ENCODE data around the gene SLC17A5.
"Not testable (repeated sequence)": the region's sequence is repeated elsewhere in the genome, so short reads cannot be mapped to it uniquely, and the experiment has no call there.

Gene SLC17A5

DNA sequence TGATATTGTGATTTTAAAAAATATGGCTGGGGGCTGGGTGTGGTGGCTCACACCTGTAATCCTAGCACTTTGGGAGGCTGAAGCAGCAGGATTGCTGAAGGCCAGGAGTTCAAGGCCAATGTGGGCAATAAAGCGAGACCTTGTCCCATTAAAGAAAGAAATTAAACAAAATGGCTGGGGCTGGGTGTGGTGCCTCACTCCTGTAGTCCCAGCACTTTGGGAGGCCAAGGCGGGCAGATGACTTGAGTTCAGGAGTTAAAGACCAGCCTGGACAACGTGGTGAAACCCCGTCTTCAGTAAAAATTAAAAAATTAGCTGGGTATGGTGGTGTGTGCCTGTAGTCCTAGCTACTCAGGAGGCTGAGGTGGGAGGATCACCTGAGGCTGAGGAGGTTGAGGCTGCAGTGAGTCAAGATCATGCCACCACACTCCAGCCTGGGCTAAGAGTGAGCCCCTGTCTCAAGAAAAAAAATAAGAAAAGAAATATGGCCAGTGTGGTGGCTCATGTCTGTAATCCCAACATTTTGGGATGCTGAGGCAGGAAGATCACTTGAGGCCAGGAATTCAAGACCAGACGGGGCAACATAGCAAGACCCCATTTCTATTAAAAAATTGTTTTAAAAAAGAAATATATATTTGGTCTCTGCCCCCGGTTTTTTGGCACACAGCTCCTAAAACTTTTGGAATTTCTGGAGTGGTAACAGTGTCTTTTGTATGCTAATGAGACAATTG is 39.8 kb downstream of the SLC17A5 start:
- DNase-seq = no peak

DNA sequence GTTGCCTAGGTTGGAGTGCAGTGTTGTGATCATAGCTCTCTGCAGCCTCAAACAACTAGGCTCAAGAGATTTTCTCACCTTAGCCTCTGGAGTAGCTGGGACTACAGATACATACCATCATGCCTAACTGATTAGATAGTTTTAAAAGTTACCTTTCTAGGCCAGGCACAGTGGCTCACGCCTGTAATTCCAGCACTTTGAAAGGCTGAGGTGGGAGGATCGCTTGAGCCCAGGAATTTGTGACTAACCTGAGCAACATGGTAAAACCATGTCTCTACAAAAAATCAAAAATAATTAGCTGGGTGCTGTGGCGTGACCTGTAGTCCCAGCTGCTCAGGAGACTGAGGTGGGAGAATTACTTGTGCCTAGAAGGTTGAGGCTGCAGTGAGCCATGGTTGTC is 41.2 kb downstream of the SLC17A5 start:
- DNase-seq = no peak

DNA sequence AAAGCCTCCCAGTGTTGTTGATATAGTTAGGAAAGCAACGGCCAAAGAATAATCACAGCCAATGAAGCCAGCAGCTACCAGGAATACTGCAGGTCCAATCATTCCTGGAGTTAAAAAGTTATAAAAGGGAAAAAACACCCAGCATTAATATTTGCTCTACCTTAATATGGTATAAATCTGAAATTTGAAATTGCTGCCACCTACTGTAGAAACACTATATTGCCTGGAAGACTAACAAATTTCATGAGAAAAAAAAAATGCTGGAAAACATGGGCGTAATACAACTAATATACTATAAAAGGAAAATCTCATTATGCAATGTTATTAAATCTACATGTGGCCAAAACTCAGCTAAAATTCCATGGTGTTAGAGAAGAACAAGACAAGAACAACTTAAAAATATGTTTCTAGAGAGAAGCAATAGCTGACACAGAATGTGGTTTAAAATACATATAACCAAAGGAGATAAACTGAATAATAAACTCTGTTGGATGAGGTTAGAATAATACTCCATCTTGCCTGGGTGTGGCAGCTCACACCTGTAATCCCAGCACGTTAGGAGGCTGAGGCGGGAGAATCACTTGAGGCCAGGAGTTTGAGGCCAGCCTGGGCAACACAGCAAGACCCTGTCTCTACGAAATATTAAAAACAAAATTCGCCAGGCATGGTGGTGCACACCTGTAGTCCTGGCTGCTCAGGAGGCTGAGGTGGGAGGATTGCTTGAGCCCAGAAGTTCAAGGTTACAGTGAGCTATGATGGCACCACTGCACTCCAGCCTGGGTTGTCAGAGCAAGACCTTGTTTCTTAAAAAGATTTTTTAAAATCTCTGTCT is 43.1 kb downstream of the SLC17A5 start:
- DNase-seq = no peak

DNA sequence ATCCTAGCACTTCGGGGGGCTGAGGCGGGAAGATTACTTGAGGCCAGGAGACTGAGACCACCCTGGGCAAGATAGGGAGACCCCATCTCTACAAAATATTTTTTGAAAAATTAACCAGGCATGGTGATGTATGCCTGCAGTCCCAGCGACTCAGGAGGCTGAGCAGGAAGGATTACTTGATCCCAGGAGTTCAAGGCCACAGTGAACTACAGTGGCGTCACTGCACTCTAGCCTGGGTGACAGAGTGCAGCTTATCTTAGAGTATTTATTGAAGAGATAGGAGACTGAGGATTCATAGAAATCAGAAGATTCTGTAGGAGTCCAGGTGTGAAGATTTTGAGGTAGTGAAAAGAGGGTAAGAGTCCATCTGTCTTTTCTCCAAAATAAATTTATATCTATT is 45.0 kb downstream of the SLC17A5 start:
- DNase-seq = no peak

DNA sequence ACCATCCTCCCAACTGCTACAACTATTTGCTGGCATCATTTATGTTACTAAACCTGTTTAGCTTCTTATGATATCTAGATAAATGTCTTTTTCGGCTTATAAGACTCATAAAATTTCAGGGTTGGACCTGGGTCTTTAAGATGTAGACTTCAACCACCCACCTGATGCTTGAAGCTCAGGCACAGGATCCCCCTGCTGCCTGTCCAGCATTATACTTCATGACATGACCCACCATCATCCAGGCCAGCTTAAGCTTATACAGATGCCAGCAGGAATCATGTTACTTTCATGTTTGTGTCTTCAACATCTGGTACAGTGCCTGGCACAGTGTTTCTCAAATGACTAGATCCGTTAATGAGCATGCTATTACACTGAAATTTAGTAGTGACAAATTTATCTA is 47.4 kb downstream of the SLC17A5 start:
- no peak for DNase-seq

DNA sequence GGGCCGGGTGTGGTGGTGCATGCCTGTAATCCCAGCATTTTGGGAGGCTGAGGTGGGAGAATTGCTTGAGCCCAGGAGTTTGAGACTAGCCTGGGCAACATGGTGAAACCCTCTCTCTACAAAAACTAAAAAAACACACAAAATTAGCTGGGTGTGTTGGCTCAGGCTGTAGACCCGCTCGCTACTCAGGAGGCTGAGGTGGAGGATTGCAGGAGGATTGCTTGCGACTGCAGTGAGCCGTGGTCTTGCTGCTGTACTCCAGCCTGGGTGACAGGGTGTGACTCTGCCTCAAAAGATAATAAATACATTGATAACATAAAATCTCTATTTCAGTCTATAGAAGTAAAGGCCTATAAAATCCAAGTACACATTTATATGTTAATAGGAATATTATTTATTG is 49.3 kb downstream of the SLC17A5 start:
- DNase-seq = no peak

DNA sequence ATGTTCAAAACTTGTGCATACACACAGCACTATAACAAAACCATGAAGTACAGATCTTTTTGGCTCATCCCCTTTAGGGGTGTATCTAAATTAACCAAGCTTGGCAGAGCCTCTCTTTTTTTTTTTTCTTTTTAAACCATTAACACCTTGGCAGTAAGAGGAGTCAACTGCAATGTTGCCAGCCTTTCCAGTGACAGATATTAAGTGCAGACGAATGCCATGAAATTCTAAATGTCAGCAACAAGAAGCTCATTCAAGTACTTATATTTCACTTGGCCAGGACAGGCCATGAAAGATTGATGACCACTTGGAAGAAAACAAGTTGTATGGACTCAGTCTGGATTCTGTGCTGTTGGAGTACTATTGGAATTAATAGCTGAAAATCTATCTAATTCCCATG is 49.8 kb downstream of the SLC17A5 start:
- no peak for DNase-seq

DNA sequence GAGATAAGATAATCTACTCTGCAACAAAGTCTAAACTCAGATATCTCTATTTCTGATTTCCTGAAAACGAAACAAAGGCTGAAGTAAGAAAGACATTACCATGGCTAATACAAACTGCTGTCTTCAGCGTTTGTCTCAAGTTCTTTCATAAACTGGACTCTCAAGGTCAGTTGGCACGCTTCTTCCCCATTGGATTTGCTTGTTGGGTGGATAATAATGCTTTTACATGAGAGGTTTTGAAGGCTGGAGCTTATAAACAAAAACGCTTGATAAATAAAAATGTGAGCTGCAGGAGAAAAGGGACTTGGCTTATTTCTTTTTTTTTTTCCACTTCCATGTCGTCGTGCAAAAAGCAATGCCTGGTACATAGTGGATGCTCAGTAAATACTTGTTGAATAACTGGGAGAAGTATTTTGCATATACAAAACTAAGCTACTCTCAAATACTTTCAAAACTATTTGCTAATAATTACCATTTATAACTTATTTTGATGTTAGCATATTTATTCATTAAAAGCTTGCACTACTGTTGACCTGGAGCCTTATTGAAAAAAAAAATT is 67.3 kb downstream of the SLC17A5 start:
- DNase-seq = no peak

DNA sequence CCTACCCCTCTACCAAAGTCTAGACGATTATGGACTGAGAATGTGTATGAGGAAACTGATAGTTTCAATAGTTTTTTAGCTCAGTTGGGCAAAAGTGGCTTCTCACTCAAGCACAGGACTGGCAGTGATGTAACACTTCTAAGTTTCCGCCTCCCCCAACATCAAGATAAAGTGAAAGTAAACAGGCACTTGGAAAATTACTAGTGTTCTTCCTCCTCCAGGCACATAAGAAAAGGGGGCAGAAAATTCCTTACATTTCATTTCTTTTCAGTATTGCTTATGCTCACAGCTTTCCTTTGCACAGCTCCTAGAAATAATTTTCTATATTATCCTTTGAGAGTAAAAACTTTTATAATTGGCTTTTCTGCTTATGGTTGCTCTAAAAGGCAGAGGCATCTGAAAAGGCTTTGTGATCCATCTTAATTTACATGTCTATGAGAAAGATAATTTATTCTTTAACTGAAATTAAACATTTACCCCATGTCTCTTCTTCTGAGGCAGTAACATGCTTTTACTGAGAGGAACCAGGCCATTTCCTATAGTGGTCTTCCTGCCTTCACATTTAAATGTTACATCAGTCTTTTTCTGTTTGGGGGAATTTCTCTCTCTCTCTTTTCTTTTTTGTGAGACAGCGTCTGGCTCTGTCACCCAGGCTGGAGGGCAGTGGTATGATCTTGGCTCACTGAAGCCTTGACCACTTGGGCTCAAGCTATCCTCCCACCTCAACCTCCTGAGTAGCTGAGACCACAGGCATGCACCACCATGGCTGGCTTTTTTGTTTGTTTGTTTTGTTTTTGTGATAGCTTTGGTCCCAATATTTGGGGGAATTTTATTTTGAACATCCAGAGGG is 68.0 kb downstream of the SLC17A5 start:
- peak; percentile 40 to 41 for DNase-seq

DNA sequence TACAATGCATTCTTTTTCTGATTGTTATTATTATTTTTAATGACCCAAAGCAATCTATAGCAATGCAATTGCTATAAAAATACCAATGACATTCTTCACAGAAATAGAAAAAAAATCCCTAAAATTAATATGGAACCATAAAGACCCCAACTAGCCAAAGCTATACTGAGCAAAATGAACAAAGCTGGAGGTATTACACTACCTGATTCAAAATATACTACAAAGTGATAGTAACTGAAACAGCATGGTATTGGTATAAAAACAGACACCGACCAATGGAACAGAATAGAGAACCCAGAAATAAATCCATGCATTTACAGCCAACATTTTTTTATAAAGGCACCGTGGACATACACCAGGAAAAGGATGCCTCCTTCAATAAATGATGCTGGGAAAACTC is 72.5 kb downstream of the SLC17A5 start:
- DNase-seq = no peak

DNA sequence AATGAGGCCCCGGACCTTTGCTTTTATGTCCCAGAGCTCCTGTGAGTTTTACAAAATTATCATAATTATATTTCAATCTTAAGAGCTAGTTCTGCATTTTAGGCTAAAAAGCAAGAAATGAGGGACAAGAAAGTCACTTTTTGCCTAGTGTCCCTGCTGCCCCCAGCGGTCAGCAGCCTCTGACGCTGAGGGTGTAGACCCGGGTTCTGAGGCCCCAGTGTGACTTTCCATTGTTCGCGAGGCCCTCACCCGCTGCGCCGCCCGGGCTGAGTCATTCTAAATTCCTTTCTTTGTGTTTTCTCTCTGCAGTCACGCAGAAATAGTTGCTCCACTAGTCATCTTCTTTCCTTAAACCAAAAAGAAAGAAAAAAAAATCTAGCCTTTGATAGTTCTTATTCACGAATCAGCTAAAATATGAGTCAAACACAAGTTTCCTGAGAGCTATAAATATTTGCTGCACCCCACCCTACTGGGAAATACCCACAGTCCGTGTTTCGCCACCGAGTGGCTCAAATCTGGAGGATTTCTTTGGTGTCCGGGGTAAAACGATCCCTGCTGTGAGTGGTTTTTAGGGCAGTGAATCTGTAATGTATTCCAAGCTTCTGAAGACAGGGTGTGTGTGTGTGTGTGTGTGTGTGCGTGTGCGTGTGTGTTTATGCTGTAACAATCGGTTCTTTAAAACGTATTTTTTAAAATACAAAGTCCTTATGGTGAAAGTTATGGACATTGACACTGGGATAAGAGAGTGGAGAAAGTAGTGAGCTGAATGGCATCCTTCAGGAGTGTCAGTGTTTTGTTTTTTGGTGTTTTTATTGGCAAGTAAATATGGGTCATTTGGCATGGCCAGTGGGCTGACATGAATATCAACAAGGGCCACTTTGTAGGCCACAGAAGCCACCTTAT is 73.3 kb downstream of the SLC17A5 start:
- peak; percentile 85 for DNase-seq

DNA sequence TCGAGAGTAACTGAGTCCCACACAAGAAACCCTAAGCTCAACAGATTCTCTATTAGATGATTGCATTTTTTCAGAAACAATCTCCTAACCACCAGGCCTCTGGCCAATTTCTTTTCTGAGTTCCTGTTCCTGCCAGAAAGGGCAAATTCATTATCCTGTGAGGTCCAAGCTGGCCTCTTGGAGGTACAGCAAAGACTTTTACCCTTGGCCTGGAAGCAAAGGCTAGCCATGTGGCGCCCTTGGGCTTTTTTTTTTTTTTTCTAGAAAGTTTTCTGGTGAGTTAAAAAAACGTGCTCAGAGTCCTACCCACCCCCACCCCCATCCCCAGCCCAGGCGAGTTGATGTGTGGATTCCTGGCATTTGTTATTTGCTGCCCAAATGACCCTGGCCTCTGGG is 73.9 kb downstream of the SLC17A5 start:
- DNase-seq = peak; percentile 25 to 34

DNA sequence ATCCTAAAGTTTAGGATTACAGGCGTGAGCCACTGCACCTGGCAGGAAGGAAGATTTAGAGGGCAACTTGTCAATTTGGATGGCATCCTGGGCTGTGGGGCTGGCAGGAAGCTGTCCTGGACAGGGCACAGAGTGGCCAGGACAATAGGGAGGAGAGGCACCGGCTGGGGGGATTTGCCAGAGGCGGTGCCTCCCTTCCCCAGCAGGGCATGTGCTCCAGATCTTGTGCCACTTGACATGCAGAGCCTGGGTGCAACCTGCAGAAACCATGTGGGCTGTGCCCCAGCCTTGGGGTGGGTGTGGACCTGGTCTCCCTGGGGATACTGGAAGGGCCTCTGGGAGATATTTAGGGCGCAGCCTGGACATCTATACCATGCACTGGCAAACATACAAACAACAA is 74.4 kb downstream of the SLC17A5 start:
- peak in 1 of 2 experiments; percentile 28 for DNase-seq

DNA sequence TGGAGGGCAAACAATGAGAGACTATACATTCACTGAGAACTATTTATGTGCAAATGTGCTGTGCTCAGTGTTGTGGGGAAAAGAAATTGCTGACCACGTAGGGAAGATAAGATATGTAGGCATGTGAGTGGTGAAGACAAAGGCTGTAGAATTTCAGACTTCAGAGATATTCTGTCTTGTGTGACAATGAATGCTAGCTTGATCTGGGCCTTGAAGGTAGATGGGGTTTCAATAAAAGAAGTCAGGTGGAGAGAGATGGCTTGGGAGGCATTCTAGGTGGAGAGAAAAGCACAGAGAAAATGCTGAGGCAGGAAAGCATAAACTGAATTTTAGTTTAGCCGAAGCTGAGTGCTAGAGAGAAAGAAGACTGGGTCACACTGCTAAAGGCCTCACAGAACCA is 76.1 kb downstream of the SLC17A5 start:
- DNase-seq = no peak

DNA sequence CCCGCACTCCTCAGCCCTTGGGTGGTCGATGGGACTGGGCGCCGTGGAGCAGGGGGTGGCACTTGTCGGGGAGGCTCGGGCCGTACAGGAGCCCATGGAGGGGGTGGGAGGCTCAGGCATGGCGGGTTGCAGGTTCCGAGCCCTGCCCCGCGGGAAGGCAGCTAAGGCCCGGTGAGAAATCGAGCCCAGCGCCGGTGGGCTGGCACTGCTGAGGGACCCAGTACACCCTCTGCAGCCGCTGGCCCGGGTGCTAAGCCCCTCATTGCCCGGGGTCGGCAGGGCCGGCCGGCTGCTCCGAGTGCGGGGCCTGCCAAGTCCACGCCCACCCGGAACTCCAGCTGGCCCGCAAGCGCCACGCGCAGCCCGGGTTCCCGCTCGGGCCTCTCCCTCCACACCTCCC is 81.3 kb downstream of the SLC17A5 start:
- not testable (repeated sequence) for DNase-seq

DNA sequence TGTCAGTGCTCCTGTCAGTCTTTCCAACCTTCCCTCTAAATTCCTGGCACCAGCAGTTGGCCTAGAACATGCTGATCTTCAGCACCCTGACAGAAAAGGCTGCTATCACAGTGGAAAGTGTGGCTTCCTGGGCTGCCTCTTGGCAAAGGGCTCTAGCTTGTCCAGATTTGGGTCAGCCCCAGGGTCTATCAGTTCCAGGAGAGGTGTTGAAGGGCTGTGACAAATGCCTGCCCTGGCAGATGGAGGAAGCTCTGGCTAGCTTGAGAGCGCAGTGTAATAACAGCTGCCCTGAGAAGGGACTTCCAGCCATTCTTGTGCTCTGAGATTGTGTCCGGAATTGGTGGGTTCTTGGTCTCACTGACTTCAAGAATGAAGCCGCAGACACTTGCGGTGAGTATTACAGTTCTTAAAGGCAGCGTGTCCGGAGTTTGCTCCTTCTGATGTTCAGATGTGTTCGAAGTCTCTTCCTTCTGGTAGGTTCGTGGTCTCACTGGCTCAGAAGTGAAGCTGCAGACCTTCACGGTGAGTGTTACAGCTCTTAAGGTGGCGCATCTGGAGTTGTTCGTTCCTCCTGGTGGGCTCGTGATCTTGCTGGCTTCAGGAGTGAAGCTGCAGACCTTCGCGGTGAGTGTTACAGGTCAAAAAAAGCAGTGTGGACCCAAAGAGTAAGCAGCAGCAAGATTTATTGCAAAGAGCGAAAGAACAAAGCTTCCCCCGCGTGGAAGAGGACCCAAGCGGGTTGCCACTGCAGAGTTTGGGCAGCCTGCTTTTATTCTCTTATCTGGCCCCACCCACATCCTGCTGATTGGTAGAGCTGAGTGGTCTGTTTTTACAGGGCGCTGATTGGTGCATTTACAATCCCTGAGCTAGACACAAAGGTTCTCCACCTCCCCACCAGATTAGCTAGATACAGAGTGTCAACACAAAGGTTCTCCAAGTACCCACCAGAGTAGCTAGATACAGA is 82.3 kb downstream of the SLC17A5 start:
- DNase-seq = not testable (repeated sequence)

DNA sequence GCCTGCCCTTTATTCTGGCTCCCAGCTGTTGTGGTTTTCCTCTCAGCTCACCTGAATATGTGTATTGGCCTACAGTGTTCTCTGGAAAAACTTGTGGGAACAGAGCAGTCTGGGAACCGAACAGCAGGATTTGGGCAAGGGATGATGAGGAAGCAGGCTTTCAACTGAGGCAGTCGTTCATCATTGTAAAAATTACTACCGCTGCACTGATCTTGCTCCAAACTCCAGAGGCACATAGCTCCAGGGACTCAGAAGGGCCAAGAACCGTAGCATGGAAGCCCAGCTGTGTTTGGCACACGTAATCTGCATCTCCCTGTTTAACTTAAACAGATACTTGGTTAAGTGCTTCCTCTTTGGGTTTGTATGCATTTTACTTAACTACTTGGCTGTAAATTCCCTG is 84.7 kb downstream of the SLC17A5 start:
- DNase-seq = no peak

DNA sequence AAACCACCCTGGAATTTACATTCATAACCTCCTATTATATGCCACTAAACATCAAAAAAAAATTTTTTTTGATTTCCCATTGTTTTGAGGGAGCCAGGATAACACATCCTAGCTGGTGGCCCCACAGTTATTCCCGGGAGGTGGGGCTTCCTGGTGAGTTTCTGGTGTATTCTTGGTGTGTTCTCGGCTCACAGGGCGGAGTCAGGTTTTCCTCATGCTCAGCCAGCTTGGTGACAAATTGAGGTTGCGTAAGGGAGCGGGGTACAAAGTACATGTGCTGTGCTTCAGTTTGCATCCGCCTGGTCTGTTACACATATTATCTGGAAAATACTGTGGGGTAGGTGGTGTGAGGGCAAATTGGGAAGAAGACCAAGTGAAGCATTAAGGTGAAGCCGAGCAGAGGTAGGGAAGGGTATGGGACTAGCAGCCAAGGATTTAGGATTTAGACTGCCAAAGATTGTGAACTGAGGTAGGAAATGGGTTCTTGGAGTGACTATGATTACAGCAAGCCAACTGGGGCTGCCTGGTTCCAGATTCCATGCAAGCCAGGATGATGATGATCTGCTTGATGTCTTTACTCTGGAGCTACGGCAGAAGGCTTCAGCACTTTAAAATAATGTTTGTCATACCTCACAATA is 86.7 kb downstream of the SLC17A5 start:
- DNase-seq = no peak

DNA sequence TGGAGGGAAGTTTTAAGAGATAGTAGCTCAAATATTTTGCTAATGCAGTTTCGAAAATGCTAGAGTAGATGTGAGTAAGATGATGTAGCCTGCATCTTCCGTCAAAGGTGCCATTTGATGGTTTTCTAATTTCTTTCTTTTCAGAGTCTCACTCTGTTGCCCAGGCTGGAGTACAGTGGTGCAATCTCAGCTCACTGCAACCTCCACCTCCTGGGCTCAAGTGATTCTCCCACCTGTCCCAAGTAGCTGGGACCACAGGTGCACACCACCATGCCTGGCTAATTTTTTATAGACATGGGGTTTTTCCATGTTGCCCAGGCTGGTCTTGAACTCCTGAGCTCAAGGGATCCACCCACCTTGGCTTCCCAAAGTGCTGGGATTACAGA is 87.3 kb downstream of the SLC17A5 start:
- DNase-seq = not testable (repeated sequence)

DNA sequence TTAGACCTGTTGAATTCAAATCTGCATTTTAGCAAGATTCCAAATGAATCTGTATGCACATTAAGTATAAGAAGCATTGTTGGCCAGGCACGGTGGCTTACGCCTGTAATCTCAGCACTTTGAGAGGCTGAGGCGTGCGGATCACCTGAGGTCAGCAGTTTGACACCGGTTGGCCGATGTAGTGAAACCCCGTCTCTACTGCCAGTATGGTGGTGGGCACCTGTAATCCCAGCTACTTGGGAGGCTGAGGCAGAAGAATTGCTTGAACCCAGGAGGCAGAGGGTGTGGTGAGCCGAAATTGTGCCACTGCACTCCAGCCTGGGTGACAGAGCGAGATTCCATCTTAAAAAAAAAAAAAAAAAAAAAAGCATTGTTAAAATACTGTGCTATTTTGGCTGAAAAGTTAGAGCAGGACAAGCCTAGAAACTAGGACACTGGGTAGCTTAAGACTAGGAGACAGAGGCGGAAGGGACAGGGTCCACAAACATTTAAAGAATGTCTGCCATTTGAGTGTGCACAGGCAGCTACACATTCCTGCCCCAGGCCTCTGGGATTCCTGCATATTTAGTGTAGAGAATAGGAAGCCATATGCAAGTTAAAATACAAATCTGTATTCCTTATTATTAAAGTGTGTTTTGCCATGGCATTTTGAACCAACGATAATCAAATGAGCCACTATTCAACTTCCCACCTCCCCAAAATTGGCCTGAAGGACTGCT is 87.9 kb downstream of the SLC17A5 start:
- DNase-seq = no peak

Data from activated T-cell treated with anti-CD3 and anti-CD28 coated beads, Interleukin-2, amount 50 U/mL, for 48 hours (primary cell).